NOMO-1 treated with DMSO at 0.1 percent for 48 hours (cell line): Measurements from ENCODE around the gene SUSD1.
"Not testable (repeated sequence)": the region's sequence is repeated elsewhere in the genome, so short reads cannot be mapped to it uniquely, and the experiment has no call there.

ENCODE experiments used
- DNase-seq: peaks from one replicate; lab custom pipeline; 2025; ENCODE audit not compliant: unreplicated experiment; lab: John Stamatoyannopoulos, UW

The SUSD1 gene

GRCh38 chr9:112104401-112104800, 70.7 kb downstream of the SUSD1 start:
- no peak for DNase-seq

GRCh38 chr9:112103405-112103804, 71.7 kb downstream of the SUSD1 start:
- no peak for DNase-seq

DNA sequence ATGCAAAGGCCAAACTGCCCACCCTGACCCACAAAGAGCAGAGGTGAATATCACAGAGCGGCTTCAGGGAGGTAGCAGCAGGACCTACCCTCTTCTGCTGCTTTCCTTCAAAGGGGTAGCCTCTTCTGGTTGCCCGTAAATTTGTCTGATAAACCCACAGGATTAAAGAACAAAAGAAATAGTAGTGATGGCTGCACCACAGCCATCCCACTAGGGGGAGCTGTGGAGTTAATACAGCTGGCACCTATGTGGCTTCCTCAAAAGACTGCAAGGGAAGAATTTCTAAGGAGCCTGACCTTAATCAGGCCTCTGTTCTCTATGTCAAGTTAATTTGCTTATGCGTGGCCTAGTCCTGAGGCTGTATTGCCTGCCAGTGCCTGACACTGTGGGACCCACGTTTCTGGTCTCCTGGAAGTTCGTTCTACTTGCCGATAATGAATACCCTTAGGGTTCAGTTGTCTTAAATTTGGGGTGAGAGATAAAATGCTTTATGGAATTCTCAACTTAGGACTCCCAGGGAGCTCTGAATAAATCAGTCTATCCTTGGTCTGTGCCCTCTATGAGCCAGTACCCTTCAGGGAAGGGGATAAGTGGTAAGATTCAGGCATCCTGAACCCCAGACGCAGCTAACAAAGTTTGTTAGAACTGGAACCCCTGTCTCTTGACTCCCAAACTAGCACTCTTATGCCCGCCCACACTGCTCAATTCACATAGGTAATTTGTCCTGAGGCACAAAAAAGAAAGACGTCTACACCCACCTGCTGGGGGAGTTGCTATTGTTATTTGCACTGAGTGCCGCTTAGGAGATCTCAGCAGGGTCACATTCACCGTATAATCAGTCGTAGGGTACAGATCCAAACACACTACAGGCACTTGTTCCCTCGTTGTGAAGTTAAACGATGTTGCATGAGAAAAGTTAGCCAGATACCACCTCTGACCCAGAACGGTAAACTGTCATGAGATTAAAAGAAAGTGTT, 77.1 kb downstream of the SUSD1 start:
- DNase-seq = peak; percentile 76

GRCh38 chr9:112094948-112095681, 80.0 kb downstream of the SUSD1 start:
- no peak for DNase-seq

DNA sequence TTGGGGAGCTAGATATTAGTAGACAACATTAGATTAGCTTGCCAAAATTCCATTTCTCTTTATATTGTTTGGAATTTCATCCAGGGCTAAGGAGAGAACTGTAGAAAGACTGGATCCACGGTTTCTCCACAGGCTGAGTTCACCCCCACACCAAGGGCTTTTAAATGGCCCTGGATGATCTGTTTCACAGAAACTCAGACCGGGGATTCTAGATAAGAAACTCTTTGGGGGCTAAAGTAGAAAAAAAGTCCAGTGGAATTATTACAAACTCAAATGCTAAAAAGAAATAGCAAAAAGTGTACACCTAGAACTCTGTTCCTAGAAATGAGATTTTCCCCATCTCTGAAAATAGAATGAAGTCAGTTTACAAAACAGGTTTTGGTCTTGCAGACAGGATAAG, 80.9 kb downstream of the SUSD1 start:
- no peak for DNase-seq

DNA sequence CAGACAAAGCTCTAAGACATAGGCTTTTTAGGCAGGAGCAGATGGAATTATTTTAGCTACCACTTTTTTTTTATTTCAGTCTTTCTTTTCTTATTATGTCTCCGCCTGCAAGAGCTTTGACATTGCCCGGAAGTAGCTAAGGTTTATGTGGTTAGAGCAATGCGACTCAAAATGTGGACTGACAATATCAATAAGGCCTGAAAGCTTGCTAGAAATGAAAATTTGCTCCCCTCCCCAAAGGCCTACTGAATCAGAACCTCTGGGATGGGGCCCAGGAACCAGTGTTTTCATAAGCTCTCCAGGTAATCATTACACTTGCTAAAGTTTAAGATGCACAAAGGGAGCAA, 81.3 kb downstream of the SUSD1 start:
- no peak for DNase-seq

DNA sequence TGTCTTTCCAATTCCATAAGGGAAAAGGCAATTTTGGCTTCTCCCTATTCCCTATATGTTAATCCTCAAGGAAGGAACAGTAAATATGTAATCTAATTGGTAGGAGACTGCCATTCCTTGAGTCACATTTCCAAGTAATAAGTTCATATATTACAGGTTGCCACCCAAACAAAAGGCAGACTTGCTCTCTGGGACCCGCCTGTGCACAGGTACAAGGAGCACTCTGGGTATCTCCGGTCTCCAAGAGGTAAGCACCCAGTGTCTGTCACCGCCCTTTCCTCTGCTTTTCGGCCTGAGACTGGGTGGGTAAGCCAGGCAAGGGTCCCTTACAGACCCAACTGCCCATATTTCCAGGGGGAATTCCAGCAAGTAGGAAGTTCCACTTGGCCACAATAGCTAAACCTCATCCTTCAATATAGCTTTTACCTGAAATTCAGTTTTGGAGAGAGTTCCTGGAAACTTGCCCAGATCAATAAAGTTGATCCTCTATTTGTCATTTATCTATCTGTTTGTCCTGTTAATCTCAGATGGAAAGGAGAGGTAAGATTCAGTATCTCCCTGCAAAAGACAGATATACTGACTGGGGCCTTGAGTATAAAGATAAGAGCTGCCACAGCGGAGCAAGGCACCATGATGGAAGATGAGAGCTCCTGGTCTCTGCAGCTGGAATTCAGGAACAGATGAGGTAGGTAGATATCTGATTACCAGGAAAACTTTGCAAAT, 81.8 kb downstream of the SUSD1 start:
- no peak for DNase-seq

DNA sequence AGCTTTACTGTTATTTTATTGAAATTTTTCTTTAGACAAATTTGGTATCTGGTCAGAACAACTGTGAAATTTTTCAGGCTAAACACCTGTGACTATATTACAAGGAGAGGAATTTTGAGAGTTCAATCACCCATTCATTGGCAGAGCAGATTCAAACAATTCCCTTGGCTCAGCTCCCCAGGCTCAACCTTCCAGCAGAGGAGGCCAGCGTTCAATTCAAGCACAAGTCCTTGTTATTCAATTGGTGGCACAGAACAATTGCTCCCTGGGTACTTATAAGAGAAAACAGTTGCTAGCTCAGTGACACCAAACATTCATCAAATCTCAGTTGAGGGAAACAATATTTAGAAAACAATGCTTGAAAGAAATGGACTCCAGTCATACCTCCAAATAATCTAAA, 83.3 kb downstream of the SUSD1 start:
- DNase-seq = no peak

DNA sequence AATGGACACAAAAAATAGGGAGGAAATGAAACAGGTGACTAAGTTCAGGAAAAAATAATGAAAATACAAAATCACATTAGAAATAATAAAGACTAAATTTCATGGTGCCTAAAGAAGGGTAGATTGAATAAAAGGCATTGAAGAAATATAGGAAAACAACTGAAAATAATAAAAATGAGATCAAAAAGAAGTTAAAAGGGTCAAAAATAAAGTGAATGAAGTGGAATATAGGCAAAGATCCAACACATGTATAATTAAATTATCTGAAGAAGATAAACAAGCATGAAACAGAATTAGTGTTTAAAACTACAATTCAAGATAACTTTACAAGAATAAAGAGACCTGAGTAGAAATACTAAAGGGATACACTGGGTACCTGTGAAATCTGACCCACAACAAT, 87.6 kb downstream of the SUSD1 start:
- DNase-seq = no peak

DNA sequence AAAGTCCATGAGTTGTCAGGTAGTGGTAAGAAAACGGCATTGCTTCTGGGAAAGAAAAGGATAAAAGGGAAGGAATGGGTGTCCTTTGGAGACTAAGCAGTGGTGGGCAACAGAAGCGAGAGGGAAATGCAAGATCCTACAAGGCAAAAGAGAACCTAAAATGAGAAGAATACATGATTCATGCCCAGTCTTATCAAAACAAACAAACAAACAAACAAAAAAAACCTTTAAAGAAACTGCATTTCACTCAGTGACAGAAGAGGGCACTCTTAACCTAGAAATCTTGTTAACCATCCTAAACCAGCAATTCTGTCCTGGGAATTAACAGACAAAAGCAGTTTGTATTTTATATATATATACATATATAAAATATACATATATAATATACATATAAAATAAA, 88.5 kb downstream of the SUSD1 start:
- peak; percentile 6 for DNase-seq

- DNase-seq = no peak
These were observed 90.2 kb downstream of the SUSD1 start for GRCh38 chr9:112084907-112085306.

GRCh38 chr9:112084334-112084733, 90.8 kb downstream of the SUSD1 start:
- no peak for DNase-seq

GRCh38 chr9:112081918-112082729, 93.0 kb downstream of the SUSD1 start:
- no peak for DNase-seq

- no peak for DNase-seq
These were observed 94.1 kb downstream of the SUSD1 start for GRCh38 chr9:112080831-112081542.

DNA sequence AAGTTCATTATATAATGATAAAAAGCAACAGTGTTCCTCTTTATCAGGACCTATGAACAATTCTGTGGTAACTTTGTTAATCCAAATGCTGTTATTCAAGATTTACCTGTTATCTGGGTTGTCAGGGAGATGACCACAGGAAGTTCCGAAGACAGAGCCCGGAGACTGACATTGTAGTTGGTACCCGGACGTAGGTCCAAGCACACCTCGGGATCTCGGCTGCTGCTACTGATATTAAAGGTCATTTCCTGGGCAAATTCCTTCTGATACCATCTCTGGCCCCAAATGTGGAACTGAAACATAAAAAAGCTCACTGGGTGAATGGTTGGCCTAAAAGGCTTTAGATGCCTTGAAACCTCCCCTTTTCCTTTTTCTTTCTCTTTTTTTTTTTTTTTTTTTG, 96.7 kb downstream of the SUSD1 start:
- peak; percentile 13 for DNase-seq

GRCh38 chr9:112076814-112077213, 98.3 kb downstream of the SUSD1 start:
- peak; percentile 3 for DNase-seq

GRCh38 chr9:112075009-112075378, 100.1 kb downstream of the SUSD1 start:
- DNase-seq = no peak

DNA sequence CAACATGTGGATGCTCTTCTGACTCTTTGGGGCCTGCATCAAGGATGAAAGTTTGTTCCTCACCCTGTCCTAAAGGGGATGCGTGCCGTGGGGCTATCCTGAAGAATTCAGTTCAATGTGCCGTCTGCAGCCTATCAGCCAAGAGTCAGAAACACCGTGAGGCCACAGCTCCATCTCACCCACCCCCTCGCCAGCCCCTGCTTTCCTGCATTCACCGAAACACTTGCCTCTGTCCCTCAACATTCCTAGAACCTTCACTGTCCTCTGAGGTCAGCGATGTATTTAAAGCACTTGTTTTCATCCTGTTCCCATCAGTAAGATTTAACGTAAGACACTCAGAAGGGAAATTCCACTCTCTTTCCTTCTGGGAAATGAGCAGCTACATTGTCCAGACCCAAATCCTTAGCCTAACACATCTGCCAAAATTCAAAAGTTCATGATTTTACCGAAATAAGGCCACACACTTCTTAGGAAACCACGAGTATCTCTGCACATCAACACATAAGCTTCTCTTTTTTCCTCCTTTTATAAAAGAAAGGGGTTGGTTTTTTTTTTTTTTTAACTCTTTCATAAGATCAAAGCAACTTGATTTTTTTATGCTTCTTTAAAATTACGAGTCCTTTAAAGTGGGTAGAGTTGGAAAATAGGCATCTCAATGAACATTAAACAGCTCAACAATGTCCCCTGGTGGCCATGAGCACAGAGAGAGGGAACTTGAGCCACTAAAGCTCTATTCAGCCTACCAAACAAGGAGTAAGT, 100.7 kb downstream of the SUSD1 start:
- DNase-seq = peak; percentile 58

DNA sequence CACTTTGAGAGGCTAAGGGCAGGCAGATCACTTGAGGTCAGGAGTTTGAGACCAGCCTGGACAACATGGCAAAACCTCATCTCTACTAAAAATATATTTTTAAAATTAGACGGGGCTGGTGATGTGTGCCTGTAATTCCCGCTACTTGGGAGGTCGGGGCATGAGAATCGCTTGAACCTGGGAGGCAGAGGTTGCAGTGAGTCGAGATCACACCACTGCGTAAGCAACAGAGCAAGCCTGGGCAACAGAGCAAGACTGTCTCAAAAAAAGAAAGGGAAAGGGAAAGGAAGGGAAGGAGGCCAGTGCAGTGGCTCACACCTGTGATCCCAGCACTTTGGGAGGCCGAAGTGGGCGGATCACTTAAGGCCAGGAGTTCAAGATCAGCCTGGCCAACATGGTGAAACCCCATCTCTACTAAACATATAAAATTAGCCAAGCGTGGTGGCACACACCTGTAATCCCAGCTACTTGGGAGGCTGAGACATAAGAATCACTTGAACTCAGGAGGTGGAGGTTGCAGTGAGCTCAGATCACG, 101.4 kb downstream of the SUSD1 start:
- DNase-seq = not testable (repeated sequence)
